Panc1 (cell line): ENCODE results near the gene NEGR1. TPM values are rescaled to one million over a fixed set of nuclear protein-coding genes. Genes with fewer than 3 reads are reported as not detected.

Experiments
- ATAC-seq: fragments of 200-7000 bp; cut with Tn5 transposase; 2 replicates; pipeline ENCODE4 v1.9.1; 2020; ENCODE audit warnings: mild to moderate bottlenecking, moderate library complexity
- BruUV-seq: library from RNA; stranded (reverse); fragments of 400-500 nt; replicated peaks from 2 replicates; lab custom pipeline; 2021; lab: Mats Ljungman, UMichigan
- CTCF ChIA-PET: fragments of 300-600 bp; sonication (Branson Sonifier 250); formaldehyde crosslinking; loops from one replicate; lab custom pipeline; 2022; ENCODE audit warnings: antibody characterized with exemption; lab: Charles Lee
- POLR2A ChIA-PET: fragments of 300-600 bp; sonication (Branson Sonifier 250); formaldehyde crosslinking; loops from one replicate; lab custom pipeline; 2022; ENCODE audit warnings: antibody characterized with exemption; lab: Charles Lee
- DNase-seq: peaks from one replicate; pipeline ENCODE4 v3.0.0-alpha.2; 2010; ENCODE audit warnings: low read depth, low spot score
- H3K27ac ChIP-seq: 2 replicates; pipeline ENCODE4 v1.5.1; 2011; ENCODE audit warnings: mild to moderate bottlenecking, low read length, inconsistent platforms
- H3K27me3 ChIP-seq: fragments of 200-500 bp; sonication (Bioruptor generic); 2 replicates; pipeline ENCODE4 v1.6.0; 2014; ENCODE audit warnings: low read length, inconsistent platforms; ENCODE audit not compliant: control insufficient read depth, insufficient read depth
- H3K36me3 ChIP-seq: fragments of 200-500 bp; sonication (Bioruptor generic); 2 replicates; pipeline ENCODE4 v1.5.1; 2014; ENCODE audit warnings: inconsistent platforms, mild to moderate bottlenecking, low read length, moderate library complexity; ENCODE audit not compliant: control insufficient read depth, insufficient read depth
- H3K4me1 ChIP-seq: 2 replicates; pipeline ENCODE4 v1.5.1; 2011; ENCODE audit warnings: inconsistent platforms, mild to moderate bottlenecking, low read length, moderate library complexity; ENCODE audit not compliant: control insufficient read depth, insufficient read depth
- H3K4me3 ChIP-seq, 2 experiments: 2 replicates each; pipeline ENCODE4 v1.5.1; 2011 to 2012; ENCODE audit warnings: low read depth in 2 of 2, low read length in 2 of 2, mild to moderate bottlenecking in 2 of 2, inconsistent platforms in 1 of 2, moderate library complexity in 1 of 2
- H3K9me3 ChIP-seq: fragments of 200-500 bp; sonication (Bioruptor generic); 2 replicates; pipeline ENCODE4 v1.5.1; 2014; ENCODE audit warnings: low read depth, mild to moderate bottlenecking, inconsistent platforms, low read length, moderate library complexity; ENCODE audit not compliant: control insufficient read depth, insufficient read depth
- CTCF ChIP-seq: fragments of 450-650 bp; IDR thresholded peaks from 2 replicates; pipeline ENCODE4 v1.5.1; 2017; ENCODE audit warnings: mild to moderate bottlenecking
- POLR2AphosphoS5 ChIP-seq: IDR thresholded peaks from 2 replicates; pipeline ENCODE4 v1.6.1; 2012; ENCODE audit warnings: mild to moderate bottlenecking, low read depth, low read length, moderate library complexity
- SIN3A ChIP-seq: IDR thresholded peaks from 2 replicates; pipeline ENCODE4 v1.6.1; 2012; ENCODE audit warnings: low read depth, mild to moderate bottlenecking, low read length, moderate library complexity, borderline replicate concordance; ENCODE audit not compliant: insufficient read depth
- TCF7L2 ChIP-seq: IDR thresholded peaks from 2 replicates; pipeline ENCODE4 v1.6.1; 2011; ENCODE audit warnings: mild to moderate bottlenecking, low read depth, low read length, inconsistent platforms
- in situ Hi-C: cut with HindIII; loops from 2 replicates; pipeline ENCODE4 v1.10.0; 2016; ENCODE audit warnings: low sequenced_read_pairs, low pct_unique_long_range_greater_than_20kb
- intact Hi-C: fragments of 100-400 bp; cut with micrococcal nuclease; formaldehyde crosslinking; loops from one replicate; pipeline ENCODE4 v1.10.0; 2022; ENCODE audit not compliant: unreplicated experiment
- total RNA-seq: library from RNA; stranded (reverse); gene quantifications from one replicate; pipeline ENCODE4 v1.2.1, GENCODE V29; 2021; ENCODE audit not compliant: unreplicated experiment
- TF ChIP-seq, protein P1 (sequence below), 2 experiments: IDR thresholded peaks; 2 replicates each; pipeline ENCODE4 v1.6.1; 2011 to 2012; ENCODE audit warnings: low read depth in 2 of 2, control low read depth in 1 of 2, low read length in 1 of 2, mild to moderate bottlenecking in 1 of 2, moderate library complexity in 1 of 2; ENCODE audit not compliant: insufficient read depth in 1 of 2

The NEGR1 gene
- total RNA-seq, 1 experiment from 2014 or later = 2.7 TPM

GRCh38 chr1:72166426-72166825 is 115.9 kb downstream of the NEGR1 start:
- Histone ChIP-seq H3K9me3 (no peaks in the 10 kb centered on the region), H3K27me3 (no peaks in the 10 kb centered on the region), H3K4me1 (no peaks in the 10 kb centered on the region), H3K36me3 (no peaks in the 10 kb centered on the region), H3K4me3 (no peak overlapping the region), H3K27ac (no peak overlapping the region)
- CTCF ChIA-PET = no interaction called here
- POLR2A ChIA-PET = no interaction called here
- no TSS peak for BruUV-seq
- DNase-seq (no peak), ATAC-seq (no peak)
- intact Hi-C loops (no loop called here), in situ Hi-C loops (no loop called here)
- TF ChIP-seq SIN3A = no peak
- TF ChIP-seq, protein P1, sequence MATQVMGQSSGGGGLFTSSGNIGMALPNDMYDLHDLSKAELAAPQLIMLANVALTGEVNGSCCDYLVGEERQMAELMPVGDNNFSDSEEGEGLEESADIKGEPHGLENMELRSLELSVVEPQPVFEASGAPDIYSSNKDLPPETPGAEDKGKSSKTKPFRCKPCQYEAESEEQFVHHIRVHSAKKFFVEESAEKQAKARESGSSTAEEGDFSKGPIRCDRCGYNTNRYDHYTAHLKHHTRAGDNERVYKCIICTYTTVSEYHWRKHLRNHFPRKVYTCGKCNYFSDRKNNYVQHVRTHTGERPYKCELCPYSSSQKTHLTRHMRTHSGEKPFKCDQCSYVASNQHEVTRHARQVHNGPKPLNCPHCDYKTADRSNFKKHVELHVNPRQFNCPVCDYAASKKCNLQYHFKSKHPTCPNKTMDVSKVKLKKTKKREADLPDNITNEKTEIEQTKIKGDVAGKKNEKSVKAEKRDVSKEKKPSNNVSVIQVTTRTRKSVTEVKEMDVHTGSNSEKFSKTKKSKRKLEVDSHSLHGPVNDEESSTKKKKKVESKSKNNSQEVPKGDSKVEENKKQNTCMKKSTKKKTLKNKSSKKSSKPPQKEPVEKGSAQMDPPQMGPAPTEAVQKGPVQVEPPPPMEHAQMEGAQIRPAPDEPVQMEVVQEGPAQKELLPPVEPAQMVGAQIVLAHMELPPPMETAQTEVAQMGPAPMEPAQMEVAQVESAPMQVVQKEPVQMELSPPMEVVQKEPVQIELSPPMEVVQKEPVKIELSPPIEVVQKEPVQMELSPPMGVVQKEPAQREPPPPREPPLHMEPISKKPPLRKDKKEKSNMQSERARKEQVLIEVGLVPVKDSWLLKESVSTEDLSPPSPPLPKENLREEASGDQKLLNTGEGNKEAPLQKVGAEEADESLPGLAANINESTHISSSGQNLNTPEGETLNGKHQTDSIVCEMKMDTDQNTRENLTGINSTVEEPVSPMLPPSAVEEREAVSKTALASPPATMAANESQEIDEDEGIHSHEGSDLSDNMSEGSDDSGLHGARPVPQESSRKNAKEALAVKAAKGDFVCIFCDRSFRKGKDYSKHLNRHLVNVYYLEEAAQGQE (IDR thresholded peaks at IDR 0.05; ENCODE audit: insufficient read depth in 1 of 2, low read depth in 2 of 2, low read length in 1 of 2) = no peak
- TF ChIP-seq TCF7L2 = no peak
- TF ChIP-seq CTCF = no peak
- TF ChIP-seq POLR2AphosphoS5 = no peak

DNA sequence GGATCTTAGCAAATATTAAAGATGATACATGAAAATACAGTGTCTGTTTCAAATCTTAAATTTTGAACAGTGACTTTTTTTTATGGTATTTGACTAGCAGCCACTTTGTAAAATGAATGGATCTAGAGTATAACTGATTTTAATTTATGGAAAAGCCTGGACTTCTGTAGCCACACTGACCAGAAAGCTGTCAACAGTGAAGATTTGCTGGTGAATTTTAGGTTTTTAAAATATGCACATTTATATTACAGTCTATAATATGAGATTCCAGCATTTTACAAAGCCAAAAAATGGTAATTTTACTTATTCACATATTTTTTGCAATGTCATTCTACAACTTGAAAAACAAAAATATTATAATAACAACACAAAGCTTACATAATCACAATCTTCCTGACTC is 131.8 kb downstream of the NEGR1 start:
- in situ Hi-C loops (no loop called here), intact Hi-C loops (no loop called here)
- no peaks in the 10 kb centered on the region for H3K9me3 ChIP-seq
- CTCF ChIA-PET = no interaction called here
- ATAC-seq (no peak), DNase-seq (no peak)
- POLR2A ChIA-PET = no interaction called here
- H3K27ac ChIP-seq = no peak overlapping the region
- H3K4me3 ChIP-seq = no peak overlapping the region
- no peaks in the 10 kb centered on the region for H3K36me3 ChIP-seq
- TF ChIP-seq SIN3A (no peak), CTCF (no peak), TCF7L2 (no peak), POLR2AphosphoS5 (no peak)
- TF ChIP-seq, protein P1 (IDR thresholded peaks at IDR 0.05; ENCODE audit: insufficient read depth in 1 of 2, low read depth in 2 of 2, low read length in 1 of 2) = no peak
- no peaks in the 10 kb centered on the region for H3K4me1 ChIP-seq
- no TSS peak for BruUV-seq
- no peaks in the 10 kb centered on the region for H3K27me3 ChIP-seq
